NT2/D1 (cell line): ENCODE data around the gene CATSPERE.

Source experiments
- DNase-seq: peaks from one replicate; pipeline ENCODE4 v3.0.0-alpha.2; 2011; ENCODE audit warnings: low read depth, low spot score
- H3K27me3 ChIP-seq: 2 replicates; pipeline ENCODE4 v1.6.0; 2011; ENCODE audit warnings: mild to moderate bottlenecking; ENCODE audit not compliant: insufficient read length, insufficient read depth
- H3K36me3 ChIP-seq: 2 replicates; pipeline ENCODE4 v1.6.1; 2011; ENCODE audit warnings: mild to moderate bottlenecking, low read length, mixed read lengths; ENCODE audit not compliant: insufficient read depth, insufficient read length
- H3K4me1 ChIP-seq: 2 replicates; pipeline ENCODE4 v1.5.1; 2011; ENCODE audit not compliant: insufficient read depth, insufficient read length
- H3K4me3 ChIP-seq: 2 replicates; pipeline ENCODE4 v1.5.1; 2011; ENCODE audit warnings: low read depth; ENCODE audit not compliant: insufficient read length
- H3K9ac ChIP-seq: 2 replicates; pipeline ENCODE4 v1.6.0; 2011; ENCODE audit warnings: low read depth; ENCODE audit not compliant: insufficient read length
- H3K9me3 ChIP-seq: 2 replicates; pipeline ENCODE4 v1.5.1; 2011; ENCODE audit warnings: mild to moderate bottlenecking, low read length; ENCODE audit not compliant: insufficient read depth
- SUZ12 ChIP-seq: IDR thresholded peaks from 2 replicates; pipeline ENCODE4 v1.6.1; 2011; ENCODE audit not compliant: insufficient read length, insufficient read depth; ENCODE audit errors: extremely low read depth
- YY1 ChIP-seq: IDR thresholded peaks from 2 replicates; pipeline ENCODE4 v1.6.1; 2011; ENCODE audit not compliant: insufficient read length, insufficient read depth
- ZNF274 ChIP-seq: IDR thresholded peaks from 2 replicates; pipeline ENCODE4 v1.6.1; 2011; ENCODE audit warnings: mild to moderate bottlenecking, low read depth, low read length

Gene CATSPERE

DNA sequence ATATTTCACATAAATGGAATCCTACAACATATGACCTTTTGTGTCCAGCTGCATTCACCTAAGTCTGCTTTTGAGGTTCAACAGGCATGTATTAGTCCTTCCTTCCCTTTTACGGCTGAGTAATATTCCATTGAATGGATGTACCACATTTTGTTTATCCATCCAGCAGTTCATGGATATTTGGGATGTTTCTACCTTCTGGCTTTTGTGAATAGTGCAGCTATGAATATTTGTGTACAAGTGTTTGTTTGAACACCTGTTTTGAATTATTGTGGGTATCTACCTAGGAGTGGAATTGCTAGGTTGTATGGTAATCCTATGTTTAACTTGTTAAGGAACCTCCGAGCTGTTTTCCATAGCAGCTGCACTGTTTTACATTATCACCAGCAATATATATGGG, 129.6 kb downstream of the CATSPERE start:
- DNase-seq = no peak
- Histone ChIP-seq H3K36me3 (no peaks in the 10 kb centered on the region), H3K9me3 (peaks cover 13% of the 10 kb centered on the region), H3K27me3 (no peaks in the 10 kb centered on the region), H3K4me1 (no peaks in the 10 kb centered on the region), H3K9ac (no peak overlapping the region), H3K4me3 (no peak overlapping the region)
- no peak for TF ChIP-seq SUZ12
- TF ChIP-seq YY1 = no peak
- TF ChIP-seq ZNF274 = no peak

DNA sequence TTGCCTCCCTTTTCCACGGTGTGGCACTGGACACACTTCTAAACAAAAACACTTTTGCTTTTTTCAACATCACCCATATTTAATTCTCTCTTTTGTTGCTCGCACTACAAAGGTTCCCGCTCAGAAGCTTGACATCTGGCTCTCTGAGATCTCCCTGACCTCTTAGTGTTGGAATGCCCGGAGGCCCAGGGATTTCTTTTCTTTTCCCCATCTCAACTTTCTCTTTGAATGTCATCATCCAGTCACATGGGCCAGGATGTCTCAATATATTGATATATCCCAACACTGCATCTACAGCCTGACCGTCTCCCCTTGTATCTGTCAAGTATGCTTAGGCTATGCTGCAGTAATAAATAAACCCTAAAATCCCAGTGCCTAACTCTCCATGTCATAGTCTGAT, 137.5 kb downstream of the CATSPERE start:
- Histone ChIP-seq H3K4me3 (no peak overlapping the region), H3K9me3 (no peaks in the 10 kb centered on the region), H3K9ac (no peak overlapping the region), H3K27me3 (no peaks in the 10 kb centered on the region), H3K4me1 (no peaks in the 10 kb centered on the region), H3K36me3 (no peaks in the 10 kb centered on the region)
- TF ChIP-seq YY1 (no peak), SUZ12 (no peak), ZNF274 (no peak)
- DNase-seq = no peak

DNA sequence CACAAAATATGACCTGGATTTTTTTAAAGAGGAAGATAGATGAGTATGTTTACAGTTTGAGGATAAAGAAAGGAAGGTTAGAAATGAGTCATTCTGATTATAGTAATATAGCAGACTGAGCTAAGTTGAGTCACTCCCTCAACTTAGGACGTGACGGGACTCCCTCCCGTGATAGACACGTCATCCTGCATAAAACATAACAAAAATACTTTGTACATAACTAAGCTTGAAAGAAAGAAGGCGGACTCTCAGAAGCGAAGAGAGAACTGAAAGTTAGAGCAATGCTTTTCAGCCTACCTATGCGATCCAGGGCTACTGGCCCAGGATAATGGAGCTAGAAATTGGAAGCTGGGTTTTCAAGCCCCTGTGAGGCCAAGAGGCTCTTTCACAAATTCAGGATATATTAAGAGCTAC, 138.9 kb downstream of the CATSPERE start:
- DNase-seq = no peak
- no peak for TF ChIP-seq SUZ12
- no peak for TF ChIP-seq ZNF274
- TF ChIP-seq YY1 = no peak
- no peaks in the 10 kb centered on the region for H3K4me1 ChIP-seq
- no peaks in the 10 kb centered on the region for H3K9me3 ChIP-seq
- H3K4me3 ChIP-seq = no peak overlapping the region
- H3K27me3 ChIP-seq = no peaks in the 10 kb centered on the region
- H3K9ac ChIP-seq = no peak overlapping the region
- no peaks in the 10 kb centered on the region for H3K36me3 ChIP-seq

DNA sequence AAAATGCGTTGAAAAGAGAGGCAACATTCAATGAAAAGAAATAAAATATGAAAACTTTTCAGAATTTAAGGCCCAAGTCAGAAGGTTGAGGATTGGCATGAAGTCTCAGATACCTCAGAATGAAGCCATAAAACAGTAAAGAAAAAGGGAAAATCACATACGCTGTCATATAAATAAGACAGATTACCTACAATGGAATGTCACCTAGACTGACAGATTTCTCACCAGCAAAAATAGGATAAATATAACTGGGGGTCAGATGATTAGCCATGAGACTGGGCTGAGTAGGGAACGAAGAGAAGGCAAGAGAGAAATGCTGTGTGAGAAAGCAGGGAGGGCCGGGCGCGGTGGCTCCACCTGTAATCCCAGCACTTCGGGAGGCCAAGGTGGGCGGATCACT, 140.3 kb downstream of the CATSPERE start:
- Histone ChIP-seq H3K4me3 (no peak overlapping the region), H3K27me3 (no peaks in the 10 kb centered on the region), H3K4me1 (no peaks in the 10 kb centered on the region), H3K9me3 (no peaks in the 10 kb centered on the region), H3K9ac (no peak overlapping the region), H3K36me3 (no peaks in the 10 kb centered on the region)
- TF ChIP-seq ZNF274 = no peak
- TF ChIP-seq SUZ12 = no peak
- no peak for TF ChIP-seq YY1
- no peak for DNase-seq

DNA sequence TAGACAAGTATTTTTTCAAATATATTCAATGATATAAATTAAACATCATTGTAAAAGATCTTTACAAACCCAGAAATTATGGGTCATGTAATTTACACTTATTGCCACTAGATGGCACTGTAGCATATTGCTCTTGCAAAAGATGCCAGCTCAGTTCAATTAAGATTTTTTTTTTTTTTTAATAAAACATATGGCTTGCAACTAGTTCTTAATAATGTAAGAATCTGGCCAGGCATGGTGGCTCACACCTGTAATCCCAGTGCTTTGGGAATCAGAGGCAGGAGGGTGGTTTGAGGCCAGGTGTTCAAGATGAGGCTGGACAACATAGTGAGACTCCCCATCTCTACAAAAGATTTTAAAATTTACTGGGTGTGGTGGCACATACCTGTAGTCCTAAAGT, 142.4 kb downstream of the CATSPERE start:
- Histone ChIP-seq H3K27me3 (no peaks in the 10 kb centered on the region), H3K36me3 (no peaks in the 10 kb centered on the region), H3K9me3 (no peaks in the 10 kb centered on the region), H3K4me1 (no peaks in the 10 kb centered on the region), H3K9ac (no peak overlapping the region), H3K4me3 (no peak overlapping the region)
- DNase-seq = no peak
- no peak for TF ChIP-seq YY1
- no peak for TF ChIP-seq SUZ12
- no peak for TF ChIP-seq ZNF274

DNA sequence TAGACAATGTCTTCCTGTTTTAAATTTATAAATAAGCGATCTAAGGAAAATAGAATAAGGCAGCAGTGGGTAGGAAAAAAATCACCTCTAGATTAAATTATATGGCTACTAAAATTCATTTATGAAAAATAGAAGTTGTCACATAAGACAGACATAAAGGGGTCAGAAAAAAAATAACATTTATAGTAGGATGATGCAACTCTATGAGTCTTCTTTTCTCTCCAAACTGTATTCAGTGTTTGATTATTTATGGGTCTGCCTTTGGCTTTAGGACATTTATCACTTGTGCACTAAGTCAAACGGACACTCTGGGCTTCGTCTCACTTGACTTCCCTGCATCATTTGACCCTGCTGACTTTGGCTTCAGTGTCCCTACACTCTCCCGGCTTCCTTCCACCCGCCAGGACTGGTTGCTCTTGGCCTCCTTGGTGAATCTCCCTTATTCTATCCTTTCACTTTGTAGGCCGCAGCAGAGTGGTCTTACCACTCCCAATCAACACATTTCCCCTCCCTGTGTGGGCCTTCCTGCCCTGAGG, 144.8 kb downstream of the CATSPERE start:
- Histone ChIP-seq H3K9ac (no peak overlapping the region), H3K27me3 (no peaks in the 10 kb centered on the region), H3K36me3 (no peaks in the 10 kb centered on the region), H3K4me3 (no peak overlapping the region), H3K9me3 (no peaks in the 10 kb centered on the region), H3K4me1 (no peaks in the 10 kb centered on the region)
- TF ChIP-seq ZNF274 = no peak
- TF ChIP-seq SUZ12 = no peak
- TF ChIP-seq YY1 = no peak
- DNase-seq = no peak

DNA sequence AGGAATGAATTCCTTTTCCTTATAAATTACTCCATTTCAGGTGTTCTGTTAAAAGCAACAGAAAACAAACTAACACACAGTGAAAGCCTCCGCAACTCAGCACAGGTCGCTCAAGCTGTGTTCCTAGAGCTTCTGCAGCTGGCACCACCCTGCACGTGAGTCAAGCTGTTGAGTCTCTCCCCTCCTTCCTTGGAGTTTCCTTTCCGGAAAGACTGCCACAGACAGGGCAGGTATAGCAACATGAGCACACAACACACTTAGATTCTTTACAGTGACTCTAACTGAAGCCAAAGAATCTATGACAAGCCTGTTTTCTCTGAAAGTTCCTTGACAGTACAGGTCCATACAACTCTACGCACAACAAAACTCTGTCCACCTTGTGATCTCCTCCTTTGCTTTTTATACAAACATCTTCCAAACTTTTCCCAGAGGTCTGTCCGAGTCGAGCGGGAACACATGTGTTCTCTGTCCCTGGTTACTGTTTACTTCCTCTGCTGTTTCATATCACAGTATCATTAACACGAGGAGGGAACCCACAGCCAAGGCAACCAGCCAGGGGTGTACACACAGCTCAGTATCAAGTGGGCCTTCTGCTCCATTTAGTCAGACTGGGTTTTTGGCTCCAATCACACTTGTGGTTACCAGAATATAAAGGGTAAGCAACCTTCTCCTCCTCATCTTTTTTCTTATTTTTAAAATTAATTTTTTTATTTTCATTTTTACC, 153.2 kb downstream of the CATSPERE start:
- TF ChIP-seq SUZ12 (no peak), ZNF274 (no peak), YY1 (no peak)
- Histone ChIP-seq H3K9ac (no peak overlapping the region), H3K9me3 (no peaks in the 10 kb centered on the region), H3K27me3 (no peaks in the 10 kb centered on the region), H3K4me3 (no peak overlapping the region), H3K36me3 (no peaks in the 10 kb centered on the region), H3K4me1 (no peaks in the 10 kb centered on the region)
- no peak for DNase-seq
